HEK293 (cell line): ENCODE measurements around the gene CELF1.

Experiments
- CTCF ChIA-PET: fragments of 350-600 bp; formaldehyde crosslinking; extraction: SDS; loops from one replicate; lab custom pipeline; 2021; ENCODE audit warnings: antibody characterized with exemption; lab: Yijun Ruan, JAX
- POLR2A ChIA-PET: fragments of 300-600 bp; formaldehyde crosslinking; extraction: SDS; loops from one replicate; lab custom pipeline; 2020; ENCODE audit warnings: antibody characterized with exemption, inconsistent platforms; lab: Yijun Ruan, JAX
- H3K27ac ChIP-seq: fragments of 200-500 bp; sonication (Bioruptor generic); 2 replicates; pipeline ENCODE4 v1.5.1; 2014; ENCODE audit warnings: low read depth, low read length, control low read depth, inconsistent platforms; ENCODE audit errors: extremely low read depth
- H3K36me3 ChIP-seq, 2 experiments: fragments of 200-500 bp in 1 of 2; sonication (Bioruptor generic) in 1 of 2; 1 replicate in 1 of 2; 2 replicates in 1 of 2; pipeline ENCODE4 v1.5.1; 2014 to 2017; ENCODE audit warnings: inconsistent platforms in 2 of 2, low read length in 2 of 2; ENCODE audit not compliant: control insufficient read depth in 2 of 2, insufficient read depth in 1 of 2
- H3K4me1 ChIP-seq: fragments of 200-500 bp; sonication (Bioruptor generic); 2 replicates; pipeline ENCODE4 v1.5.1; 2014; ENCODE audit warnings: mild to moderate bottlenecking, low read length, inconsistent platforms; ENCODE audit not compliant: control insufficient read depth, insufficient read depth
- H3K4me3 ChIP-seq: 2 replicates; pipeline ENCODE4 v1.5.1; 2011; ENCODE audit warnings: low read depth, mild to moderate bottlenecking, control low read depth, low read length, moderate library complexity
- H3K9me3 ChIP-seq: fragments of 200-500 bp; sonication (Bioruptor generic); 2 replicates; pipeline ENCODE4 v1.5.1; 2014; ENCODE audit warnings: low read depth, low read length, inconsistent platforms; ENCODE audit not compliant: control insufficient read depth, insufficient read depth
- ATF2 ChIP-seq: fragments of 450-650 bp; formaldehyde crosslinking; IDR thresholded peaks from 2 replicates; pipeline ENCODE4 v1.5.1; 2016; ENCODE audit warnings: missing biosample characterization, missing genetic modification characterization, low read depth
- HOXC10 ChIP-seq: sonication (generic); formaldehyde crosslinking; IDR thresholded peaks from 2 replicates; pipeline ENCODE4 v1.8.1; 2023; ENCODE audit warnings: mild to moderate bottlenecking, missing genetic modification reagents
- OVOL3 ChIP-seq: fragments of 450-650 bp; formaldehyde crosslinking; IDR thresholded peaks from 2 replicates; pipeline ENCODE4 v1.5.1; 2016; ENCODE audit warnings: missing biosample characterization, missing genetic modification characterization
- PRDM10 ChIP-seq: fragments of 450-650 bp; formaldehyde crosslinking; IDR thresholded peaks from 2 replicates; pipeline ENCODE4 v1.5.1; 2016; ENCODE audit warnings: missing biosample characterization, missing genetic modification characterization
- SCRT1 ChIP-seq: fragments of 450-650 bp; formaldehyde crosslinking; IDR thresholded peaks from 2 replicates; pipeline ENCODE4 v1.5.1; 2016; ENCODE audit warnings: missing biosample characterization, missing genetic modification characterization, borderline replicate concordance
- SCRT2 ChIP-seq: fragments of 450-650 bp; formaldehyde crosslinking; IDR thresholded peaks from 2 replicates; pipeline ENCODE4 v1.5.1; 2016; ENCODE audit warnings: missing biosample characterization, missing genetic modification characterization
- WT1 ChIP-seq: fragments of 450-650 bp; formaldehyde crosslinking; IDR thresholded peaks from 2 replicates; pipeline ENCODE4 v1.5.1; 2016; ENCODE audit warnings: missing biosample characterization, missing genetic modification characterization
- ZNF121 ChIP-seq: fragments of 450-650 bp; formaldehyde crosslinking; IDR thresholded peaks from 2 replicates; pipeline ENCODE4 v1.5.1; 2016; ENCODE audit warnings: missing biosample characterization, missing genetic modification characterization
- ZNF133 ChIP-seq: fragments of 450-650 bp; formaldehyde crosslinking; IDR thresholded peaks from 2 replicates; pipeline ENCODE4 v1.5.1; 2016; ENCODE audit warnings: missing biosample characterization, missing genetic modification characterization
- ZNF138 ChIP-seq: fragments of 450-650 bp; formaldehyde crosslinking; IDR thresholded peaks from 2 replicates; pipeline ENCODE4 v1.5.1; 2016; ENCODE audit warnings: missing biosample characterization, missing genetic modification characterization, borderline replicate concordance
- ZNF274 ChIP-seq, 2 experiments: fragments of 200-500 bp in 1 of 2; fragments of 450-650 bp in 1 of 2; sonication (Bioruptor generic) in 1 of 2; formaldehyde crosslinking in 1 of 2; IDR thresholded peaks; 2 replicates each; pipeline versions ENCODE4 v1.5.1 to v1.6.1; 2014 to 2016; ENCODE audit warnings: borderline replicate concordance in 1 of 2, inconsistent platforms in 1 of 2, low read length in 1 of 2, missing biosample characterization in 1 of 2, missing genetic modification characterization in 1 of 2
- ZNF37A ChIP-seq: fragments of 450-650 bp; IDR thresholded peaks from 2 replicates; pipeline ENCODE4 v1.5.1; 2018; ENCODE audit warnings: missing biosample characterization, missing genetic modification characterization
- ZNF423 ChIP-seq: fragments of 450-650 bp; formaldehyde crosslinking; IDR thresholded peaks from 2 replicates; pipeline ENCODE4 v1.5.1; 2016; ENCODE audit warnings: missing biosample characterization, missing genetic modification characterization
- ZNF449 ChIP-seq: fragments of 450-650 bp; formaldehyde crosslinking; IDR thresholded peaks from 2 replicates; pipeline ENCODE4 v1.5.1; 2017; ENCODE audit warnings: missing biosample characterization, mild to moderate bottlenecking, missing genetic modification characterization, moderate library complexity
- ZNF513 ChIP-seq: fragments of 450-650 bp; IDR thresholded peaks from 2 replicates; pipeline ENCODE4 v1.5.1; 2018; ENCODE audit warnings: missing biosample characterization, missing genetic modification characterization
- ZNF623 ChIP-seq: fragments of 450-650 bp; formaldehyde crosslinking; IDR thresholded peaks from 2 replicates; pipeline ENCODE4 v1.5.1; 2016; ENCODE audit warnings: missing biosample characterization, missing genetic modification characterization
- ZXDB ChIP-seq: fragments of 450-650 bp; formaldehyde crosslinking; IDR thresholded peaks from 2 replicates; pipeline ENCODE4 v1.5.1; 2016; ENCODE audit warnings: missing biosample characterization, missing genetic modification characterization

The CELF1 gene

GRCh38 chr11:47511917-47512316 is 41.0 kb downstream of the CELF1 start (continued):
- TF ChIP-seq ZNF449 (tag by site-specific recombination) (no peak), ZNF133 (tag by site-specific recombination) (no peak), ZNF513 (tag by site-specific recombination) (no peak), ATF2 (no peak), ZXDB (tag by site-specific recombination) (peak; percentile 28; the same call in 1 of the 2 replicates), HOXC10 (no peak), ZNF37A (tag by site-specific recombination) (no peak), PRDM10 (tag by site-specific recombination) (0 out of 2 replicates have a peak, but pooled peaks have one; percentile 27)

DNA sequence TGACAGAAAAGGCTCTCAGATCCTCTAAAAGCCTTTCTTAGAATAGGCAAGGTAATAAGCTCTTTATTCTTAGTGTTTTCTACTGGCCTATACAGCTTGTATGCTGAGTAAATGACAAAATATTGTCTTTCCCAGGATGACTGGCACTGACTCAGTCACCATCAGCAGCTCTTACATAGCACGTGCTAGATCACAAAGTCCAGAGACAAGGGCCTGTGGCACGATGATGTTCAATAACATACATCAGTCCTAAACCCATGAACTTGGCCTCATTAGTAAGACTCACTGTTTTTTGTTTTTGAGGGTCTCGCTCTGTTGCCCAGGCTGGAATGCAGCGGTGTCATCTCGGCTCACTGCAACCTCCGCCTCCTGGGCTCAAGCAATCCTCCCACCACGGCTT is 42.7 kb downstream of the CELF1 start:
- ChIA-PET CTCF (interaction anchor here (0.6 to 1.2 kb wide), 4 partner anchors 15 to 57 kb away, joined by 3 to 5 read pairs (median 4); no protein-coding TSS in a partner anchor), POLR2A (interaction anchor here (0.6 to 1.3 kb wide), 2 partner anchors 15 to 55 kb away, joined by 3 read pairs; no protein-coding TSS in a partner anchor)
- Histone ChIP-seq H3K36me3 (no peaks in the 10 kb centered on the region), H3K4me1 (peaks cover 26% of the 10 kb centered on the region), H3K9me3 (no peaks in the 10 kb centered on the region), H3K27ac (no peak overlapping the region)
- TF ChIP-seq OVOL3 (tag by site-specific recombination) = no peak
- peak; percentile 60 for TF ChIP-seq ZNF623 (tag by site-specific recombination)
- no peak for TF ChIP-seq WT1 (tag by site-specific recombination)
- TF ChIP-seq ZNF121 = 0 out of 2 replicates have a peak, but pooled peaks have one; percentile 43
- TF ChIP-seq, all 188 proteins: peak for 2
- no peak overlapping the region for H3K4me3 ChIP-seq

- TF ChIP-seq ZNF274 (IDR thresholded peaks at IDR 0.05; ENCODE audit: low read length) = no peak
- no peak for TF ChIP-seq ZNF274 (tag by site-specific recombination; IDR thresholded peaks at IDR 0.05; ENCODE audit: borderline replicate concordance)
- TF ChIP-seq ZNF423 = no peak
- peak; percentile 30; the same call in 1 of the 2 replicates for TF ChIP-seq SCRT2 (tag by site-specific recombination)
- no peak for TF ChIP-seq WT1 (tag by site-specific recombination)
- no peak for TF ChIP-seq ZNF138 (tag by site-specific recombination)
- TF ChIP-seq SCRT1 (tag by site-specific recombination) = 0 out of 2 replicates have a peak, but pooled peaks have one; percentile 24
- CTCF ChIA-PET = interaction anchor here (0.6 to 1.2 kb wide), 2 partner anchors 44 to 58 kb away, joined by 3 to 4 read pairs; no protein-coding TSS in a partner anchor
- Histone ChIP-seq H3K4me3 (no peak overlapping the region), H3K9me3 (no peaks in the 10 kb centered on the region), H3K4me1 (peaks cover 26% of the 10 kb centered on the region), H3K36me3 (no peaks in the 10 kb centered on the region), H3K27ac (0 out of 2 replicates have a peak overlapping the region, but pooled peaks have one; percentile 3)
- POLR2A ChIA-PET = interaction anchor here (0.9 to 1.3 kb wide), 2 partner anchors 16 to 30 kb away, joined by 3 read pairs; no protein-coding TSS in a partner anchor
Measured at GRCh38 chr11:47509077-47509536, 43.8 kb downstream of the CELF1 start.
